Measurements from ENCODE around the gene MUCL3.

- no peak for TF ChIP-seq PATZ1 (CRISPR knock-in tag; IDR thresholded peaks at IDR 0.05; ENCODE audit: borderline replicate concordance)
- TF ChIP-seq TOX (CRISPR knock-in tag; IDR thresholded peaks at IDR 0.05; ENCODE audit: borderline replicate concordance), result no peak
- no peak for TF ChIP-seq ZFP30 (CRISPR knock-in tag; IDR thresholded peaks at IDR 0.05)
- TF ChIP-seq, protein P1, sequence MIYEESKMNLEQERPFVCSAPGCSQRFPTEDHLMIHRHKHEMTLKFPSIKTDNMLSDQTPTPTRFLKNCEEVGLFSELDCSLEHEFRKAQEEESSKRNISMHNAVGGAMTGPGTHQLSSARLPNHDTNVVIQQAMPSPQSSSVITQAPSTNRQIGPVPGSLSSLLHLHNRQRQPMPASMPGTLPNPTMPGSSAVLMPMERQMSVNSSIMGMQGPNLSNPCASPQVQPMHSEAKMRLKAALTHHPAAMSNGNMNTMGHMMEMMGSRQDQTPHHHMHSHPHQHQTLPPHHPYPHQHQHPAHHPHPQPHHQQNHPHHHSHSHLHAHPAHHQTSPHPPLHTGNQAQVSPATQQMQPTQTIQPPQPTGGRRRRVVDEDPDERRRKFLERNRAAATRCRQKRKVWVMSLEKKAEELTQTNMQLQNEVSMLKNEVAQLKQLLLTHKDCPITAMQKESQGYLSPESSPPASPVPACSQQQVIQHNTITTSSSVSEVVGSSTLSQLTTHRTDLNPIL (CRISPR knock-in tag; IDR thresholded peaks at IDR 0.05; ENCODE audit: low read depth), result no peak
Observed at GRCh38 chr6:30930506-30930905, 10.3 kb upstream of the MUCL3 start.

All from SK-N-SH treated with all-trans-retinoic acid at 6 μM for 48 hours (cell line).